SK-N-DZ (cell line): ENCODE measurements around the gene DCLK1.

Experiments used
- DNase-seq: peaks from one replicate; pipeline ENCODE4 v3.0.0-alpha.2; 2015; ENCODE audit warnings: low spot score

Gene DCLK1

GRCh38 chr13:35865341-35866240, 265.6 kb downstream of the DCLK1 start:
- no peak for DNase-seq

DNA sequence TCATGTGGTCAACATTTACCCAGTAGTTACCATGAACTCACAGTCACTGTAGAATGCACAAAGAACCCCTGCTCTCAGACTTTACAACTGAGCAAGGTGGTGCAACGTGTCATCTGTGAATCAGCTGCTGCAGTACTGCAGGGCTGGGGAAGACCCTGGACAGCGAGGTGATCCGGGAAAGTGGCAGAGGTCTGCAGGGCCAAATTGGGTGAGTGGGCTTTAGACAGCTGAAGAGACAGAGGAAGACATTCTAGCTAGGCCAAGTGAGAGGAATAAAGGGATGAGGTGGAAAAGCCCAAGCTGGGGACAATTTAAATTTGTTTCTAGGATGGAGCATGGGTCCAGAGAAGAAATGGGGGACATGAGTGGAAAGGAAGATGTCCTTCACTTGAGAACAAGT, 270.5 kb downstream of the DCLK1 start:
- no peak for DNase-seq

GRCh38 chr13:35859981-35860380, 271.2 kb downstream of the DCLK1 start:
- no peak for DNase-seq

DNA sequence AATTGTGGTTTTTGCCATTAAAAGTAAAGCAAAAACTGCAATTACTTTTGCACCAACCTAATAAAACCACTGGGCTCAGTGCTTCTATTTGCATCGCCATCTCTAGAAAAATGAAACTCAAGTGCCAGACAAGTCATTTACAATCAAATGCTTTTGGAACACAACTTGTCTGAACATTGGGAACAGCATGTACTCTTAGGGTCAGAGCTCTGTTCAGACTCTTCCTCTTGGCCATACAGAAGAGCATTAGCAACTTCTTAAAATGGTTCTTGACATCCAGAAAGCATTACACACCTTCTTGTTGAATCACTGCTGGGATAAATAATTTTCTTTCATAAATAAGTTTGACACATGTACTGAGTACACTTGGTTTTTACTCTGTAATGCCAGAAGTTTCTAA, 272.5 kb downstream of the DCLK1 start:
- no peak for DNase-seq

DNA sequence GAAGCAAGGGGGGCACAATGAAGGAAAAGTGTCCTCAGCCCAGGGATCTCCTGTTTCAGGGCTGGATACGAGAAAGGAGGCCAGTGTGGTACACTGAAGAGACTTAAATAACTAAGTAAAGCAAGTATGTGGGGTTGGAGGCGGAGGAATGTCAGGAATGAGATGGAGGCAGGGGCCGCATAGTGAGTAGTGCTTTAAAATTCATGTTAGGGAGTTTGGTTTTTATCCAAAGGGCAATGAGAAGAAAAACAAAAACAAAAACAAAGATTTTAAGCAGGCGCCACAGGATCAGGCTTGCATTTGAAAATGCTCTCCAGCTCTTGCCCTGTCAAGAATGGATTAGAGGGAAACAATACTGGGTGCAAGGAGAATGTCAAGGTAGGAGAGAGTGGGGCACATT, 273.4 kb downstream of the DCLK1 start:
- no peak for DNase-seq

- no peak for DNase-seq
Measured at GRCh38 chr13:35856721-35857364, 274.3 kb downstream of the DCLK1 start.

DNA sequence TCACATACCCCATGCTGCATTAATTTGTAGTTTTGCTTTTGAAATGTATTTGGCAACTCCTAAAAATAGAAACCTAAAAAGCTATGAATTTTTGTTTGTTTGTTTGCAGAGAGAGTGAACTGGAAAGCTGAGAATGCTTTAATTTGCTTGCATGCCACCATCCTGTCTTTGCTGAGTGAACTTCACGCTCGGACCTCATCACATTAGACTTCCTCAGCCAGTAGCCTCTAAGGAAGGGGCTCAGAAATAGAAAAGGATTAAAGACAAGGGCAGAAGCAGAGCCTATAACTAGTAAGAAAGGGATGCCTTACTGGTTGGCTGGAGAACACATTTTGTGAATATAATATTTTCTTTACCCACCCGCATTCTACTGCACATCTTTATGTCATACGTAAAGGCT, 275.1 kb downstream of the DCLK1 start:
- no peak for DNase-seq

GRCh38 chr13:35855531-35856019, 275.6 kb downstream of the DCLK1 start:
- no peak for DNase-seq

GRCh38 chr13:35854286-35854685, 276.9 kb downstream of the DCLK1 start:
- no peak for DNase-seq

GRCh38 chr13:35851881-35852280, 279.3 kb downstream of the DCLK1 start:
- no peak for DNase-seq

DNA sequence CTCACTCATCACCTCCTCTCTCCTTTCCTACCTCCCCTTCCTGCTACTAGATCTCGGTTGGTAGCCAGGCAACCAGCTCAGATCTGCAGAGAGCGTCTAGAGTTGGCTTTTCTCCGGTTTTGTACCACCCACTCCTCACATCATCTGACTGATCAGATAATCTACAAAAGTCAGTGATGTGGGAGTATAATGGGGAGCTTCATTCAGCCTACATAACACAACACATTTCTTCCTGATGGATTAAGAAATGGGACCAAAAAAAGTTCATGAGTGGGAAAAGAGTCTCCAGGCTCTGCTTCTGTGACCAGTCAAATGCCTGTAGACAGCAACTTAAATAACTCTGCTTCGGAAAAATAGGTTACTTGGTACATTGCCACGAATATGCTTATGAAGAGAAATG, 279.8 kb downstream of the DCLK1 start:
- DNase-seq = no peak

DNA sequence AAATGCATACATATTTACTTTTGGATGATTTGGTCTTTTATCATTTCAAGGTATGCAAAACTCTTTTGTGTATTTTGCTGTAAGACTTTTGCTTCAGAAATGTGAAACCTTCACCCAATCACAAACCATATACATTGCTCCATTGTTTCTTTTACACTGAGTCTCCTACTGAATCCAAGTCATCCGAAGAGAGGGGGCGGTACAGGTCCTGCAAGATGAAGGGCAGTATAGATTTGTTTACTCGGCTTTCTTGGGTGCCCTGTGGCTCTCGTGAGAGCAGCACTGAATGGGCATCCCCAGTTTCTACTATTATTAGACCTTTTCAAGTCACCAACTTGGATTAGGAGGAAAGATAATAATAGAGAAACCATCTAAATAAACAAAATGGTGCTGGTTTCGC, 280.6 kb downstream of the DCLK1 start:
- DNase-seq = no peak

GRCh38 chr13:35849256-35849644, 281.9 kb downstream of the DCLK1 start:
- DNase-seq = no peak

DNA sequence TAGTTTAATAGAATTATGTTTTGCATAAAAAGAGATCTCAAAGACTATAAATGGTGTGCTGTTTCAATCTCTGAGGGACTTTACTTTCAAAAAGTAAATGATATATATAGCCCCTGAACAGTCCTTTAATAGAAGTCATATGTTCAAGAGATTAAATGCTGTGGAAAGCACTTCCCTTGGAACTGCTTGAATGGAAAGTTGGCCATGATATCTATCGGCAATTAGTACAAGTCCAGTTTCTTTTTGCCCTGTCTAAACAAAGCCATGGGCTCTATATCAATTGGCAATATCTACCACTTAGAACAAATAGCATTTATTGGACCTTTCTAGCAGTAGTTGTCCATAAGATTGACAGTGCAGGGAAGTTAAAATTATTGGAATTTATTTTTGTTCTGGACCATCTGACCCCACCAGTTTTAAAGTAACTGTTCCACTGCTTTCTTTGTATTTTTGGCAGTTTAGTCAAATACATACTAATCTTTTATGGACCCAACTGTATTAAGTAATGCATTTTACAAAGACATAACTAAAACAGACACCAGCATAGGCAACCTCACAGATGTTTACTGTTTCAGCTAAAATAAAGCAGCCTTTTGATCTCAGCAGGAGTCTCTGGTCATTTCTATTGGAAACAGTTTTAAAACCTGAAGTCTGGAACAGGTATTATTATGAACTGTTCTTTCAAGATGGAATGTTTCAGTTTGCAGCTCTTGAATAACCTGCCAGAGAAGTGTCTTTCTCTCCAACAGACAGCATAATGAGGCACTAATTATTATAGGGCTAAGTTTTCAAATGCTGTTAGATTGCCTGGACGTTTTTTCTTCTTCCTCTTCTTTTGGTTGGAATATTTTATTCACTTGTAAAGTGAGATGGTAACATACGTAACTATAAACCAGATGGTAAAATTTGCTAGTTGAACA, 282.6 kb downstream of the DCLK1 start:
- no peak for DNase-seq

DNA sequence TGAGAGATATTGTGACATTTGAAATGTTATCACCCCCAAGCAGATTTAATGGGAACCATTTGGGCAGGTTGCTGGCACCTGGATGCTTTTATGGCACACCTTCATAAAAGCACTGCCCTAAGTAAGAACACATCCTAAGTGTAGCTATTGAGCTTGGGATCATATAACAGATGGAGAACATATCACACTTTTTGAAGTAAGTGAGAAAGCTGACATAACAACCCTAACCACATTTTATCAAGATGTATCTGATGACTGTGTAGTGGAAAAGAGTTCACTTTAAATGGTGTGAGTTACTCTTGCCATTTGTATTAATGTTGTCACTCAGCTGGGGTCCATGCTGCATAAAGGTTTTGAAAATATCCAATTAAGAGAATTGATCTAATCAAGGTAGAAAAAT, 287.9 kb downstream of the DCLK1 start:
- DNase-seq = no peak

DNA sequence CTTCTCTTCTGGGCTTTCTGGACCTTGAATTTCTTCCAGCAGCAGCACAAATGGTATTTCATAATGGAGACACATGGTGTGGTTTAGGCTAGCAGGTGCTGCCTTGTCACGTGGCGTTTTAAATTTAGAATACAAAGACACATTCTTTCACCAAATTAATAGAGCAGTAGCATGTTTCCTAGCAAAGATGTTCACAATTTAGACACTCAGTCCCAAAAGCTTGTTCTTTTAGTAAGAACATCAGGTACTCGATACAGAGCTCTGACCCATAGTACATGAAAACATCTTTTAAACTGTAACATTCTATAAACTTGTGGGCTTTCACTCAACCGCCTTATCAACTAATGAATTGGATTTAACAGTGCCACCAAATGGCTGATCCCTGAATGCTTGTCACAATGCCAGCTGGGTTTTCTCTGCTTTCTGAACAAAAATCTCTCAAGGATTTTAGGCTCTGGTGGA, 290.1 kb downstream of the DCLK1 start:
- no peak for DNase-seq

DNA sequence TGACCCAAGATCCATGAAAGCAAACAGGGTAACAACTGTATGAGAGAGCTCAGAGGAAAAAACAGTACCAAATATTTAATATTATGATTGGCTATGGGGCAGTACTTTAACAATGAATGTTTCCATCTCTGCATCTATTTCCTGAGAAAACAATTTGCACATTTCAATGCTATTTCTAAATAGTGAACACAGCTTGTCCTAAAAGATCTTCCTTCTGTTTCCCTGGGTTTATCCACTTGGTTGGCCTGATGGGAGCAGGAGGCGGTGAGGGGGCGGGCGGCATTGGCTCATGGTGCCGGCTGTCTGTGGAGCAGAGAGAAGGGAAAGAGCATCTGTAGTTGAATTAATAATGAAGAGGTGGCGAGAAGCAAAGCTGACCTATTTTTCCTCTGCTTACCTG, 291.4 kb downstream of the DCLK1 start:
- no peak for DNase-seq

GRCh38 chr13:35838356-35838755, 292.8 kb downstream of the DCLK1 start:
- no peak for DNase-seq

DNA sequence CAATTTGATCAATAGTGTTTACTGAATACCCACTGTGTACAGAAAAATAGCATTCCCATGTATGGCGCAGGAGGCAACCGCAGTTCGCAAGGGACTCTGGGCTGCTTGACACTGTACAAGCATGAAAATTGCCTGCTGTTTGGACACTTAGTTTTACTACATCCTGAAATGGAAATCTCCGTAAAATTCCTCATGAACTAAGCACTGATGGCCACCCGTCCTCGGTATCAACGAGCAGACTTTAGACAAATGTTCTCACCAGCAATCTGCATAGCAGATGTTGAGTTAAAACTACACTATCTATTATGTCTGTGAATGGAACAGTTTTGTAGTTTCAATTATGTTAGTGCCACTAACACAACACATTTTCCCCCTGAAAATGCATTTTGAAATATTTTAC, 294.7 kb downstream of the DCLK1 start:
- no peak for DNase-seq

DNA sequence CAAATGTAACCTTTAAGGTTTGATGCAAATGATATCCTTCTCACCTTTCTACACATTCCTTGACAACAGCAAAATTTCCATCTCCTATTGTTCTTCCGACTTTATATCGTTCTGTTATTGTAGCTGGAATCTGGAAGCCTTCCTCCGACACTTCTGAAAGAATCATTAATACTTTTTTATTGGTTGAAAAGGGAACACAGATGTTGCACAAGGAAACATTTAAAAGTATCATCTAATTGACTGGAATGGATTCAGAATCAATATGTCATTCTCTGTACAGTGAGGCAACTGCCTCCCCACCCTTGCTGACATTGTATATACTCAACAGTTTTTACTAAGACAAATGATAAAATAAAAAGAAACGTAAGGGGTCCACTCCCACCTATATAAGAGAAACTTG, 295.2 kb downstream of the DCLK1 start:
- DNase-seq = no peak

DNA sequence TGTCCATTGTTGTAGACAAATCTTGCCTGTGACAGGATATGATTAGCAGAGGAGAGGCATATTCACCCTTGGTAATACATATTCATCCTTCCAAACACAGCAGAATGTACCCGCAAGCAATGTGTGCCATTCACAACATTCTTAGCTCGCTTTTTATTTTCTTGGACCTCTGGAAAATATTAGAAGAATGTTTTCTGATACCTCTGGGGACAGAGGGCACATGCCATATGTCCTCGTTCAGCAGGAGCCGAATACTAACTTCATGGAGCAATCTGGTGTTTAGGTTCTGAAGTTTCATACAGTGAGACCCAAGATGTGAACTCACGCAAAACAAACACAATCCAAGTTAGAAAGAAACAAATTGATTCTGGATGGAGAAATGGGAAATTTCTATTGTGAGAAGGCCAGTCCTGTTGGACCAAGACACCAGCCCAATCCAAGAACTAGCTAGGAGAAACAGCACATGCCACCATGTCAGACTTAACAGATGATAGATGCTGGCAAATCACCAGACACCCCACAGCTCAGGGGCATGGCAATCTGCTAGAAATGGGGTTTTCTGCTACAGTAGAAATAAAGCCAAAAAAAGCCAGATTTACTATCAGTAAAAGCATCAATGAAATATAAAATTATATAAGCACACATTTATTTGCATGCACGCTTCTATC, 297.4 kb downstream of the DCLK1 start:
- DNase-seq = no peak
